MV-4-11 (cell line): Measurements from ENCODE around the gene XPO4.

Experiments used
- DNase-seq: peaks from one replicate; lab custom pipeline; 2025; lab: John Stamatoyannopoulos, UW

XPO4 gene

DNA sequence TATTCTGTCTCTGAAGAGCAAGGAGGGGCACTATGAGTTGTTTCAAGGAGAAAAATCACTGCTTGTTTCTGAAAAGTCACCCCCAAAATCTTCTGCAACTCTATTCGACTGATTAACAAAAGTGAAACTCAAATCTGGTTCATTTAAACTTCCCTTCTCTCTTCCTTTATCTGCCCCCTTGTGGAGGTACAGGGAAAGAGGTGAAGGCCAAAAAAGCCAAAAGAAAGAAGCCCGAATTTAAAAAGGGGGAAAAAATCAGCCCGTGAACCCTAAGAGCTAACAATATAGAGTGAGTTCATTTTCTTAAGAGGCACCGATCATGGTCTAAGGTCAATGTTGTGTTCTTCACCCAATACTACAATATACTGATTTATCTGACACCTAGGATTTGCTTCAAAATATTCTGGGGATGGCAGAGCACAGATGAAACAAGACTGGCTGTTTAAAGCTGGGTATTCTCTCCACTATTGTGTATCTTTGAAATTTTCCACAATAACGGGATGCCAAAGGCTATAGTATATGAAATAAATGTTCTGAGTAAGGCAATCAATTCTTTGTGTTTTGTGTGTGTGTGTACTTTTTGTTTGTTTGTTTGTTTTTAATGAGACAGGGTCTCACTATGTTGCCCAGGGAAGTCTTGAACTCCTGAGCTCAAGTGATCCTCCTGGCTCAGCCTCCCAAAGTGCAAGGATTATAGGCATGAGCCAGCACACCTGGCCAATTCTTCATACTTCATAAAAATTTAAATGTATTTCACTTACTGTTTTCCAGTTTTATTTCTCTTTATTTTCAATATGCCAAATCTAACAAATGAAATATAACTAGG is 73.8 kb downstream of the XPO4 start:
- DNase-seq = peak; percentile 48

DNA sequence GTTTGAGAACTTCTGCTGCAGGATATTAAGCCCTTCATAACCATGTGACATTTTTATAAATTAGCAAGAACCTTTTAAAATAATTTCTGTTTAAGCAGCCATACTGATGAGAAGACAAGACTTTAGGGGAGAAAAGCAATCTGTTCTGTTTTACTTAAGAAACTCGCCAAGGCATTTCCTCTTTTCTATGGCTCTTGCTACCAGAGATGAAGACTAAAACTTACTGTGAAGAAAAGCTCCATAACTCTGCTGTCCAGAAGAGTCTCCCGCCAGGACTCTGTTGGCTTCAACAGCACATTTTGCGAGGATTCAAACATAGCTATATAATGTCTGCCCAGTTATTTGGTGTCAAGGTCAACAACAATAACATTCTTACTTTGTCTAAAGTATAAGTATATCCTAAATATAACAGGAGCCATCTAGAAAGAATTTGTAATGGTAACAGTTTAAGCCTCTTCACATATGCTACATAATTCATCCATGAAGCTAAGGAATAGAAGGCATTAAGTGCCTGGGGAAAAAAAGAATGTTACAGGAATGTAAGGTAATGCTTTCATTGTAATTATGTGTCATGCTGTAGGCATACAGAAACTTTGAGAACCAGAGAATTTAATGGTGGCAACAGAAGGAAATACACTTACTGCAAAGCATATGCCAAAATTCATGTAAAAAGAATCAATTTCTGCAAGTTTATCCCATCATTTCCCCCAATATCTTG is 75.5 kb downstream of the XPO4 start:
- no peak for DNase-seq

DNA sequence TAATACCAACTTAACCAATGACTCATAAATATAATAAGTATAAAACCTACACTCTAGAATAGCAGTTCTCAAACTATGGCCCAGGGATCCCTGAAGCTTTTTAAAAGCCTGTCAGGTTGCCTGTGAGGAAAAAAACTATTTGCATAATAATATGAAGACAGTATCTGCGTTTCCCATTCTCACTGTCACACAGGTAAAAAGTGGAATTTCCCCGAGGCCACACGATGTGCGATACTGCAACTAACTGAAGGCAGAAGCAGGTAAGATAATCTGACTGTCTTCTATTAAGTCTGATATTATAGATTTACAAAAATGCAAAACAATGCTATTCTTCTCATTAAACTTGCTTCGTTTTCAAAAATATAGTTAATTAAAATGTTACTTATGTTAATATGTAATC is 76.2 kb downstream of the XPO4 start:
- no peak for DNase-seq

DNA sequence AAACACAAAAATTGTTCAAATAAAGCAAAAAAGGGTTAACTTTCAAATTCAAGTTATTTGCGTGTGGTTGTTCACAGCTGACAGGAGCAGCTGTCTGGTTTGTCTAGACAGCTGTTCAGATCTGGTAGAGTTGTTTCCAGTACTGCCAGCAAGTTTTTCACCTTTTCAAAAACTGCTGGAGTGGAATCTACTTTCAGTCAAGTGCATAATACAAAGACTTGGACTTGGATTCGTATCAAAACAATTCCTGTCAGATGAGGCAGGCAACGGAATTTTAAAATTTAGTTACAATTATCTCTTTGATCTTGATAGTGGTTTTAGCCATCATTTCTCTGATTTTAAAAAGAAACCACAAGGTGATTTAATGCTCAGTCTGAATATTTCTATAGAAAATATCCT is 77.1 kb downstream of the XPO4 start:
- DNase-seq = no peak

DNA sequence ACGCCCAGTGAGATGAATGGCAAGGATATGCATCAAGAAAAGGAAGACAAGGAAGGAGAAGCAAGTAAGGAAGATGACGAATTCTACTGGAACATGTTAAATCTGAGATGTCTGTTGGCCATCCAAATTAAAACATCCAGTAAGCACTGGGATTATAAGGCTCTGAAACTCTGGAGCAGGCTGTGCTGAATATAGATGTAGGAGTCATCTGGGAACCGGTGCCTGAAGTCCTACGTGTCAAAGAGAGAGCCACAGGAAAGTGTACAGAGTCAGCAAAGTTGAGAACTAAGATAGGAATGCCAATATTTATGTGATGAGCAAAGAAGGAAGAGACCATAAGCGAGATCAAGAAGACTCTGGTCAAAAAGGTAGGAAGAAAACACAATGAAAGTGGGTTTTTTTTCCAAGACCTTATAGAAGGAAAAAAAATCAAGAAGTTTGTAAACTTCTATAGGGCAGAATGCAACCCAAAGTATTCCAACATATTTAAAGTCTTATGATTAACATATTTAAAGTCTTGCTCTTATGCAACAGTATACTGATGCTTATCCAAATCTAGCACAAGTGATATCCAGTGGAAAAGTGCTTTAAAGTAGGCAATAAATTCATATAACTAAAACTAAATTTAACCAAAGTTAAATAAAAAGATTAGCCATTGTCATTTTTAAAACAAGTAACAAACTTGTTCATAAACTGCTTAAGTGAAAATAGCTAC is 77.6 kb downstream of the XPO4 start:
- DNase-seq = no peak

DNA sequence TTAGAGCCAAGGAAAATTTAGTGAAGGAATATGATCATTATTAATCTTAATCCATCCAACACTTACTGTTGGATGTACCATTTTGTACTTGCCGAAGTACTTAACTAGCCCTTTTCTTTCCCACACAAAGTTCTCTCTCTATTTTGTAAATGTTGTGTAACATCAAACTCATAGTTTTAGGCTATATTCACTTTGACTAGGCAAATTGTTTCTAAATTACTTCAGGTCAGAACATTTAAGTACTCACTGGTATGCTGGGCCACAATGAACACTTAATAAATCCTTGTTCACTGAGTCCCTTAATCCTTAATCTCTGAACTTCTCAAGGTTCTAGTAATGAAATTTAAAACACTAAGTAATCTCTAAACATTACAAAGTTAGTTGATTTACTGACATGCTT is 79.5 kb downstream of the XPO4 start:
- no peak for DNase-seq

- no peak for DNase-seq
Measured at GRCh38 chr13:20822406-20822805, 80.1 kb downstream of the XPO4 start.

- DNase-seq = no peak
Measured at GRCh38 chr13:20819715-20820114, 82.8 kb downstream of the XPO4 start.

GRCh38 chr13:20815464-20815863 is 87.1 kb downstream of the XPO4 start:
- no peak for DNase-seq

DNA sequence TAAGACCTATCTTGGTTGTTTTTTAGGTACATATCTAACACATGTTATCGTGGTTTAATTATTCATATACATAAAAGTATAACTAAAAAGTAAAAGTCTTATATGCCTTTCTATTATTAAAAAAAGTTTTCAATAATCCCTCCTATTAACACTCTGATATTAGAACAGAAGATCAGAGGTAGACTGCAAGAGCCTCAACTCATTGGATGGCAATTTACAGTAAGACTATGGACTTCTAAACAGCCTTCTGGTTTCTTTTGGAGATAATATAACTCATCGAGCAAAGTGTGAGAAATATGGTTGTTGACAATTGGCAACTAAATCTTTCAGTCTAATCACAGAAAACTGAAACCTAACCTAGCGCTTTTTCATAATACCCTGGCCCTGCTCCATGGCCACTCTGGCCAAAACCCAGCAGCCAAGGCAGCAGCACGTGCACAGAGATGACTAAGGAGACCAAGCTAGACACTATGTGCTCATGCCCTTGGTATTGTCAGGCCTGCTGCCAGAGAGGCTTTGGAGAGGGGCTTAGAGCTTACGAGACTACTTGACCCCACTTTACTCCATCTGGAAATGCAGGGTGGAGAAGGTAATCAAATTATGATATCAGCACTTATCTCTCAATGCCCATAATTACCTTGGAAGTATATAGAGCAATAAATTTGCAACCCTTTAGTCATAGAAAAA is 88.2 kb downstream of the XPO4 start:
- DNase-seq = no peak

- DNase-seq = no peak
Measured at GRCh38 chr13:20812890-20813289, 89.7 kb downstream of the XPO4 start.

DNA sequence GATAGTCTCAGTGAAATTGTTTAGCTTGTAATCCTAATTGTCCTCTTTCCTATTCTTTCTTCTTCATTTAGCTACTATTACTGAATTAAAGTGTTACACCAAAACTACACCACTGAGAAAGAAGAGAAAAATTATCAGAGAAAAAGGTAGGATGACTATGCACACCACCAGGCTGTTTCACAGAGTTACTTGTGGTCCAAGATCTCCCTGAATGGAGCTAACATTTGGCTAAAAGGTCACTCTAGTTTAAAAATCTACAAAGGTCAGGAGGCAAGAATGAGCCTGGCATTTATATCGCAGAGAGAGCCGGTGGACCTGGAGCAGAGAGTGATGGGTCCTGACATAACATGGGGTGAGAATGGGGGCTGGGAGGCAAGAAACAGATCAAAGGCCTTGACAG is 91.7 kb downstream of the XPO4 start:
- no peak for DNase-seq

DNA sequence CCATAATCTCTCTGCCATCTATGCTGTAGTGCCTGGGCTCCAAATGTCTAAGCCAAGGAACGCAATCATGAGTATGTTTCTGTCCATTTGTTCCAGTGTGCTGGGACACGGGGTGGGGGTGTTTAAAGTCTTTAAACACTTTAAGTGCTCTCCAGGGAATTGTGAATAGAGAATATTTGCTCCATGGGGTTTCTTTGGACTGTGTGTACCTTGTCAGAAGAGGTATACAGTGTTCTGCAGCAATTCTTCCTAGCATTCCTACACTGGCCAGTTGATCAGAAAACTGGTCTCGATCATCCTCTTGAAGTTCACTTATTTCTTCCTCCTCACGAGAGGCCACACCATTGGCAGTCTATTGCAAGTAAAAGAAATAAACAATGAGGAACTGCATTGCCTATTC is 93.7 kb downstream of the XPO4 start:
- no peak for DNase-seq

DNA sequence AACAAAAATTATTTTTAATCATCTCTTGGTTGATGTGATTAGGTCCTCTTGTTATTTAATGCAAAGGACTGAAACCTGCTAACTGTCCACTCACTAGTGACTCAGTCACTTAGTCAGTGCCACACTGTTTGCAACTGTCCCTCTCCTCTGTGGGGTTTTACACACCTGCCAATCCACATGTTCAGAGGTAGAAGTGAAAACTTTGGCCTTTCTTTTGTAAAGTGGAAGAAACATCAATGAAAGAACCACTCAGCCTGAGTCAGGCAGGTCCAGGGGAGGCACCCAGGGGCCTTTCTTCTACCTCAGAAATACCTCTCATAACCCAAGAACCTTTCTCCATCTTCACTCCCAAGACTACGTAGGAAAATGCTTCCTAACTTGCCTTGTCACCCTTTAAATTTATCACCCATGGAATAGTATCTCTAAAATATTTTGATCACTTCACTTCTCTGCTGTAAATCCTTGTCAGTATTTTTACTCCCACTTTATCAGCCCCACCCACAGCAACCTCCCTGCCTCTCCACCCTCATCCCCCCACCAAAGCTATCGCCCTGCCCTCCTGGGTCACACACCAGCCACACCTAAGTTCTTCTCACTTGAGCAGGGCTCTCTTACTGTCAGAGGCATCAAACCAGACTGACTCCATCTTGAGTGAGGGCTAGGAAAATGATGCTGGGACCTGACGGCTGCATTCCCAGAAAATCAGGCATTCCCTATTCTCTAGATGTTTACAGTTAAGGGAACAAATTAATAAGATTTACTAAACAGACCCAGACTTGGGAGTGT is 99.2 kb downstream of the XPO4 start:
- no peak for DNase-seq

DNA sequence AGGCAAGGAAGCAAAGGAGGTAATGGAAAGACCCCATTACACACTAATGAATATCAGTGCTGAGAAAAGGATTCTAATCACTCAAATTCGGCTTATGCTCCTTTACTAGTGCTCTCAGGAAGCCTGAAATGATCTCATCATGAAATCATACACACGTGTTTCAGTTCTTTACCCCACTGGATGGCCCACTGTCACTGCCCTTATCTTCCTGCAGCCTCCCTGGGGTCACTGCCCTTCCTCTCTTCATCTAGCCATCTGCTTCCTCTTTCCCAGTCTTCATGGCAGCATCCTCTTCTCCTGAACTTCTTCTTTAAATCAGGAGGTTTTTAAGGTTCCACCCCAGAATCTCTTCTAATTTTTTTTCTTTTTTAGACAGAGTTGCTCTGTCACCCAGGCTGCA is 100.8 kb downstream of the XPO4 start:
- DNase-seq = peak; percentile 62

DNA sequence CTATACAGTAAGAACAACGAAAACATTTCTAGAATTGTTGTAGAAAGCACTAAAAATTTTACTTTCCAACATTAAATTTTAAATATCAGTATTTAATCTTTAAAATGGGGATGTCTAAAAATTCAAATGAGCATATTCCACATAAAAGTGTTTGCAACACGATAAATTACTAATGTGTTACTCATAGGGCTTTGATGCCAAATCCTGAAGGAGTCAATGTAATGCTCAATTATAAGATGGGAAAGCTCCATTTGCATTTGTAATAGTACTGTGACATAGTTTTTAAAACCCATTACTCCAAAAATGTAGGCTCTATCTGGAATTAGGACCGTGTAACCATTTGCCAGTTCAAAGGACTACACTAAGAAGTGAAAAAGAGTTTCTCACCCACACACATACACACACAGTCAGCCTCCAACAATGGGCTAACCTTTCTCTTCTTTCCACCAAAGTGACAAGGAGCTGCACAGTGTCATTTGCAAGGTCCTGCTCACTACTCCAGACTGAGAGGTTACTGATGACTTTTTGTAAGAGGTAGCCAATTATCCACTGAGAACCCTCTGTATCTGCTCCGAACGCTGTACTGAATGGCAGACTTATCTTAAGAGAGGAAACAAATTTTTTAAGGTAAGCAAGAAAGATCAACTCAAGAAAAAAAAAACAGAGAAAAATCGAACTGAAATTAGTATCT is 102.7 kb downstream of the XPO4 start:
- DNase-seq = no peak

- DNase-seq = peak; percentile 75
Measured at GRCh38 chr13:20798027-20798426, 104.5 kb downstream of the XPO4 start.

DNA sequence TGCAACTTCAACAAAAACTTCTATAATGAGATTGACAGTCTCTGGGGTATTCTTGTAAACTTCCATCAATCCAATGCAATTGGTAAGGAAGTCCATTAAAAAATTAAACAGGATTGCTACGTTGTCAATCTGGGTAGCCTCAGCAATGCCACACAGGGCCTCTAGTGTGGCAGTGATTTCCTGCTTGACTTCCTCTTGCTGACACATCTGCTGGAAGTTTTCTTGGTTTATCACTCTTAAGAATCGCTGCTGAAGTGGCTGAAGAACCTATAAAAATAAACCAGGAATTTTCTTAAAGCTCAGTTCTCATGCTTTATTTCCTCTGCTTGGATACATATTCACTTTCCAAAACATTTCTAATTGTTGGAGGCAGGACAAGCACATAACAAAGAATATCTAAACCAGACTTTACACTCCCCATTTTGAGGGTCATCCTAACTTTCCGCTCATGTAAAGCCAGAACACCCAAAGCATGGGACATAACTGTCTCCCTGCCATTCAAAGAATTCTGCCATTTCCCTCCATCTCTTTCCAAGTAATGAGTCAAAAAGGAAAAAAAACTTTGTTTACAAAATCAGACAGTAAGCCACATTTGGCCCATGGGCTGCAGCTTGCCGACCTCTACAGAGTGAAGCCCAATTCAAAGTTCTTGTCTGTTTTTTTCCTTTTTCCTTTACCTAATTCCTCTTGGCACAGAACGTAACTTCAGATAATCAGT is 105.6 kb downstream of the XPO4 start:
- DNase-seq = peak; percentile 37

GRCh38 chr13:20789665-20790064 is 112.9 kb downstream of the XPO4 start:
- DNase-seq = no peak

- DNase-seq = no peak
Measured at GRCh38 chr13:20788312-20788711, 114.2 kb downstream of the XPO4 start.
